Stomach (tissue), 4 donors: ENCODE measurements around the gene PPP2R3B.
"Not testable (repeated sequence)": the region's sequence is repeated elsewhere in the genome, so short reads cannot be mapped to it uniquely, and the experiment has no call there.

ENCODE experiments used
- CTCF ChIP-seq, 7 experiments: fragments of 450-650 bp in 4 of 7; fragments of 200-600 bp in 3 of 7; sonication (generic) in 3 of 7; IDR thresholded peaks; one replicate each; pipeline ENCODE4 v1.5.1; 2016 to 2019; ENCODE audit warnings: antibody characterized with exemption in 7 of 7, control low read depth in 2 of 7, mild to moderate bottlenecking in 1 of 7
- EP300 ChIP-seq: sonication (generic); formaldehyde crosslinking; IDR thresholded peaks from one replicate; pipeline ENCODE4 v1.6.1; 2017; ENCODE audit warnings: antibody characterized with exemption
- POLR2A ChIP-seq, 4 donors: fragments of 450-650 bp; IDR thresholded peaks; one replicate each; pipeline ENCODE4 v1.6.1; 2016; ENCODE audit warnings: antibody characterized with exemption in 4 of 4, control low read depth in 2 of 4, mild to moderate bottlenecking in 1 of 4, moderate library complexity in 1 of 4
- POLR2AphosphoS5 ChIP-seq, 3 donors: sonication (generic); formaldehyde crosslinking; IDR thresholded peaks; one replicate each; pipeline ENCODE4 v1.6.1; 2016; ENCODE audit warnings: antibody characterized with exemption in 3 of 3

- not testable (repeated sequence) for TF ChIP-seq CTCF (IDR thresholded peaks at IDR 0.05); POLR2A (IDR thresholded peaks at IDR 0.05); POLR2AphosphoS5 (IDR thresholded peaks at IDR 0.05); EP300
Measured at GRCh38 chrX:305781-306613, 80.7 kb downstream of the PPP2R3B start.
